AML-193 (cell line): Measurements from ENCODE around the gene JARID2.
A peak's percentile ranks its signal among the peaks of the same experiment; 100 is the strongest.

Experiments
- DNase-seq, 2 experiments: peaks; one replicate each; lab custom pipeline; 2025; lab: John Stamatoyannopoulos, UW

JARID2 gene

GRCh38 chr6:15358579-15359327, 112.9 kb downstream of the JARID2 start:
- DNase-seq = no peak

- DNase-seq = no peak
These were observed 113.5 kb downstream of the JARID2 start for GRCh38 chr6:15359335-15359862.

DNA sequence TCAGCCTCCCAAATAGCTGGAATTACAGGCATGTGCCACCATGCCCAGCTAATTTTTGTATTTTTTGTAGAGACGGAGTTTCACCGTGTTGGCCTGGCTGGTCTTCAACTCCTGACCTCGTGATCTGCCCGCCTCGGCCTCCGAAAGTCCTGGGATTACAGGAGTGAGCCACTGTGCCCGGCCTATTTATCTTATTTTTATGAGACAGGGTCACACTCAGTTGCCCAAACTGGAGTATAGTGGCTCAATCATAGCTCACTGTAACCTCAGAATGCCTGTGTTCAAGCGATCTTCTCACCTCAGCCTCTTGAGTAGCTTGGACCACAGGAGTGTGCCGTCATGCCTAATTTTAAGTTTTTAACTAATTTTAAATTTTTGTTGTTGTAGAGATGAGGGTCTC, 114.4 kb downstream of the JARID2 start:
- no peak for DNase-seq

- DNase-seq = no peak
These were observed 115.3 kb downstream of the JARID2 start for GRCh38 chr6:15361197-15361596.

- DNase-seq = no peak
These were observed 116.6 kb downstream of the JARID2 start for GRCh38 chr6:15362274-15363160.

- no peak for DNase-seq
These were observed 117.3 kb downstream of the JARID2 start for GRCh38 chr6:15363164-15363522.

- DNase-seq = no peak
These were observed 117.9 kb downstream of the JARID2 start for GRCh38 chr6:15363523-15364400.

GRCh38 chr6:15364401-15365037, 118.7 kb downstream of the JARID2 start:
- DNase-seq = no peak

- DNase-seq = peak; percentile 98 to 99
These were observed 119.4 kb downstream of the JARID2 start for GRCh38 chr6:15365273-15365687.

DNA sequence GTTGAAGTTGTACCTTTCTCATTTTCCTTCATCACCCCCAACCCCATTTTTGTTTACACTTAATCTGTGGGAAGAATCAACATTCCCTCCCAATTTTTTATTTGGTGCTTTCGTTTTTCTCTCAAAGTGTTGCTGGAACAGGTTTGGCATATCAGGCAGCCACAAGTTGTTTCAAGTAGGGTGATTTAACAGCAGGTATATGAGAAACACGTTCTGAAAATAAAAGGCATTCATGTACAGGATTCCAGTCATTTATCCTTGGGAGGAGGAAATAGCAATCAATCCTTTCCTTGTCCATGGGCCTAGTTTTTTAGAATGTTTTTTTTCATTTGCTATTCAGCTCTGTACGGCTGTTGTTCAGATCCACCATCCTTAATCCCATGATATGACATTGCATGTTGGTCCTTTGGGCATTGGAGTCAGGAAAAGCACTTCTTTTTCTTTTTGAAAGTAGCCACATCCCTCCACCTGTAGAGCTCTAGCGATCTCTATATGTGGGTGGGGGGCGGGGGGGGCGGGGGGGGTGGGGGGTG, 120.2 kb downstream of the JARID2 start:
- no peak for DNase-seq

DNA sequence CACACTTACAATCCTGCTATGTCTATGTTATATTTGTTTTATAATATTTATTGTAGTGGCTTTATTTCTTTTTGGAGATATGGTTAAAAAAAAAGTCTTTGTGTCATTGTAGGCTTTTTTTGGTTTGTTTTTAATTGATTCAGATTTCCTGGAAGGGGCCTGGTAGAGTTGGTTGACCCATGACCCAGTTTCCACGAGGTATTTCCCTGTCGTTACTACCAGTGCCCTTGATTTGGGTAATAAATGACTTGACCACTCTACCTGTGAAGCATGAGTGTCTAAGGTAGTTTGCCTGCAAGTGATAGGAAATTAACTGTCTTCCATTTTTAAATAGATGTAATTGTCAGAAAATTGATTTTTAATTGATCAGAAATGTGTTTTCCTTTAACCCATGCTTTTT, 121.0 kb downstream of the JARID2 start:
- DNase-seq = no peak

DNA sequence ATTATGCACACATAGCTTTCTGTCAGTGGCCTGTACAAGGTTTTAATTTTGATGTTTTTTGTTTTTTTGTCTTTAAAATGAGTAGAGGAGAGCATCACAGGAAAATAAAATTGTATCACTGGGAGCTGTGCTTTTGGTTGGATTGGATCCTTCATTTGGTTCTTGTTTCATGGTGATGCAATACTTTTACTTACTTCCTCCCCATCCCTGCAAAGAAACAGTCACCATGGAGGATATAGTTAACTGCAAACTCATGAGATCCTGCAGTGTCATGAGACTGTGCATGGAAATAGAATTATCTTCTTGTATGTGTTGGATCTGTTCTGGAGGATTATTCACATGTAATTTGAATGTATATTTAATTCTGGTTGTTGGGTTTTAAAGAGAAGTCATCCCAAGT, 122.3 kb downstream of the JARID2 start:
- peak; percentile 79 to 81 for DNase-seq

DNA sequence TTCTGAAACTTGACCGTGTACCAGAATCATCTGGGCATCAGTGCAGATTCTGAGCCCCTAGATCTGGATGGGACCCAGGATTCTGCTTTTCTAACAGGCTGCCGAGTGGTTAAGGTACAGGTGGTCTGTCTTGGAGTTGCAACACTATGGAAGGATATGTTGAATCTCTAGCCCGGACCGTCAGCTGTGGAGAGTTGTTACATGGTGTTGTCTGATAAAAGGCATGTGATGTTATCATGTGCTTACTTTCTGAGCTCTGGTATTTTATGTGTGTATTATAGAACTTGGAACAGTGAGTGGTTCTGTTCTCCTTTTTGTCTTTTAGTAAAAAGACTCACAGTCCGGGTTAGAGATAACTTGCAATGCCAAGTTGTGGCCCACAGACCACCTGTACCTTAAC, 123.0 kb downstream of the JARID2 start:
- no peak for DNase-seq

- DNase-seq = no peak
These were observed 124.0 kb downstream of the JARID2 start for GRCh38 chr6:15369838-15370237.

- no peak for DNase-seq
These were observed 125.1 kb downstream of the JARID2 start for GRCh38 chr6:15370733-15371671.

- DNase-seq = no peak
These were observed 127.1 kb downstream of the JARID2 start for GRCh38 chr6:15372932-15373331.

DNA sequence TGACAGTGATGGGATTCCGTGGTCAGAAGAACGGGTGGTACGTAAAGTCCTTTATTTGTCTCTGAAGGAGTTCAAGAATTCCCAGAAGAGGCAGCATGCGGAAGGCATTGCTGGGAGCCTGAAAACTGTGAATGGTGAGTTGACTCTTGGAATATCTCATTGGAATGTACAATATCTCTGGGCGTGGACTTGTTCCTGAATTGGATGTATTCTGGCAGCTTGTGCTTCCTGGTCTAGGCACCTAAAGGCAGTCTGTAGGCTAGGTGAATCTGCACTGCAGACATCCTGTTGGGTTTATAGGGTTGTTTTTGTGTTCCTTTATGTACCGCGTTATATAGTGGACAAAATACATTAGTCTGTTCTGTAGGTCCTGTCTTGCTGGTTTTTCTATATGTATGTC, 128.2 kb downstream of the JARID2 start:
- DNase-seq = no peak

DNA sequence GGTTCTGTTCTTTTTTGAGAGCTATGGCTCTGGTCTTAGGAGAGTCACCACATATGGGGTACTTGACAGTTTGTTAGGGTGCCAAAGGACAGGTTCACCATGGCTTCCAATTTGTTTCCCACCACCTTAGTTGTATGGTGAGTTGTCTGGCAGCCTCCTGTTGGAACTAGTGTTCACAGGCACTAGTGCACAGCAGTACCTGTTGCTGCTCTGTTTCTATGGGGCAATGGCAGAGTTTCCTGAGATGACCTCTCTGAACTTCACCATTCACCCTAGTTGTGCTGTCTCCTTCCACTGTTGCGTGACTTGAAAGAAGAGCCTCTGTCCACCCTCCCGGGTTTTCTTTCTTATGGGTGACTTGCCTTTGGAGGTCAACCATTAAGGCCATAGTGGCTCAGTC, 129.1 kb downstream of the JARID2 start:
- no peak for DNase-seq

- no peak for DNase-seq
These were observed 129.9 kb downstream of the JARID2 start for GRCh38 chr6:15375638-15376290.
